H9 (cell line): ENCODE data around the gene SNAP47. TPM values are rescaled to one million over a fixed set of nuclear protein-coding genes. Genes with fewer than 3 reads are reported as not detected.

Experiments used
- DNase-seq: peaks from one replicate; pipeline ENCODE4 v3.0.0-alpha.2; 2017
- H2AFZ ChIP-seq: one replicate; pipeline ENCODE4 v1.6.1; 2013; ENCODE audit warnings: mild to moderate bottlenecking, low read length, control low read depth, moderate library complexity
- H2AK5ac ChIP-seq: 2 replicates; pipeline ENCODE4 v1.6.1; 2013; ENCODE audit warnings: low read length, control low read depth, mixed read lengths; ENCODE audit not compliant: insufficient read length
- H2BK120ac ChIP-seq: one replicate; pipeline ENCODE4 v1.6.1; 2013; ENCODE audit warnings: low read depth, mild to moderate bottlenecking, low read length, control low read depth, inconsistent platforms; ENCODE audit not compliant: poor library complexity, severe bottlenecking
- H2BK12ac ChIP-seq: 2 replicates; pipeline ENCODE4 v1.6.1; 2013; ENCODE audit warnings: low read length, control low read depth, mixed read lengths, low read depth; ENCODE audit not compliant: insufficient read length
- H2BK15ac ChIP-seq: 2 replicates; pipeline ENCODE4 v1.6.1; 2013; ENCODE audit warnings: low read depth, low read length, control low read depth
- H2BK20ac ChIP-seq: one replicate; pipeline ENCODE4 v1.6.1; 2013; ENCODE audit warnings: low read depth, mild to moderate bottlenecking, low read length, control low read depth, inconsistent platforms; ENCODE audit not compliant: poor library complexity, severe bottlenecking
- H2BK5ac ChIP-seq: 2 replicates; pipeline ENCODE4 v1.6.1; 2013; ENCODE audit warnings: low read length, control low read depth, mixed read lengths; ENCODE audit not compliant: insufficient read length
- H3K14ac ChIP-seq: 2 replicates; pipeline ENCODE4 v1.6.1; 2013; ENCODE audit warnings: low read length, control low read depth; ENCODE audit not compliant: insufficient read depth
- H3K18ac ChIP-seq: 2 replicates; pipeline ENCODE4 v1.6.1; 2013; ENCODE audit warnings: low read depth, mild to moderate bottlenecking, mixed read lengths, low read length, control low read depth; ENCODE audit not compliant: insufficient read length
- H3K23ac ChIP-seq: 2 replicates; pipeline ENCODE4 v1.6.1; 2013; ENCODE audit warnings: low read length, control low read depth, mixed read lengths, low read depth; ENCODE audit not compliant: insufficient read length
- H3K23me2 ChIP-seq: 2 replicates; pipeline ENCODE4 v1.6.1; 2013; ENCODE audit warnings: low read depth, mild to moderate bottlenecking, mixed read lengths, low read length, control low read depth; ENCODE audit not compliant: insufficient read length, poor library complexity, severe bottlenecking
- H3K27ac ChIP-seq: 2 replicates; pipeline ENCODE4 v1.5.1; 2013; ENCODE audit warnings: low read length, control low read depth, mixed read lengths, low read depth; ENCODE audit not compliant: insufficient read length
- H3K27me3 ChIP-seq: 2 replicates; pipeline ENCODE4 v1.6.1; 2013; ENCODE audit warnings: low read length, control low read depth, inconsistent platforms; ENCODE audit not compliant: insufficient read depth
- H3K4ac ChIP-seq: 2 replicates; pipeline ENCODE4 v1.6.1; 2013; ENCODE audit warnings: low read depth, mild to moderate bottlenecking, control low read depth, inconsistent platforms, low read length, moderate library complexity
- H3K4me1 ChIP-seq: 2 replicates; pipeline ENCODE4 v1.6.1; 2013; ENCODE audit warnings: low read length, control low read depth, inconsistent platforms; ENCODE audit not compliant: insufficient read depth
- H3K4me2 ChIP-seq: 2 replicates; pipeline ENCODE4 v1.6.1; 2013; ENCODE audit warnings: low read length, control low read depth, mixed read lengths; ENCODE audit not compliant: insufficient read length, insufficient read depth
- H3K56ac ChIP-seq: 2 replicates; pipeline ENCODE4 v1.6.1; 2013; ENCODE audit warnings: low read depth, mild to moderate bottlenecking, mixed read lengths, low read length, control low read depth; ENCODE audit not compliant: insufficient read length
- H3K79me1 ChIP-seq: 2 replicates; pipeline ENCODE4 v1.6.1; 2013; ENCODE audit warnings: low read depth, mild to moderate bottlenecking, moderate library complexity, low read length, control low read depth, inconsistent platforms; ENCODE audit not compliant: insufficient read depth, poor library complexity, severe bottlenecking
- H3K79me2 ChIP-seq: 2 replicates; pipeline ENCODE4 v1.6.1; 2013; ENCODE audit warnings: low read length, control low read depth, inconsistent platforms; ENCODE audit not compliant: insufficient read depth
- H3K9ac ChIP-seq: 2 replicates; pipeline ENCODE4 v1.6.1; 2013; ENCODE audit warnings: low read length, control low read depth, mixed read lengths; ENCODE audit not compliant: insufficient read length; ENCODE audit errors: extremely low read depth
- H3K9me3 ChIP-seq: one replicate; pipeline ENCODE4 v1.6.1; 2013; ENCODE audit warnings: low read depth, low read length, inconsistent platforms; ENCODE audit not compliant: control insufficient read depth
- H3T11ph ChIP-seq: one replicate; pipeline ENCODE4 v1.6.1; 2013; ENCODE audit warnings: mild to moderate bottlenecking, low read length, control low read depth, inconsistent platforms
- H4K20me1 ChIP-seq: one replicate; pipeline ENCODE4 v1.6.1; 2013; ENCODE audit not compliant: control insufficient read depth, insufficient read length, insufficient read depth
- H4K5ac ChIP-seq: 2 replicates; pipeline ENCODE4 v1.6.1; 2013; ENCODE audit warnings: low read depth, mild to moderate bottlenecking, mixed read lengths, low read length, control low read depth; ENCODE audit not compliant: insufficient read length
- H4K8ac ChIP-seq: replicated peaks from 2 replicates; pipeline ENCODE4 v1.6.1; 2013; ENCODE audit warnings: low read length, control low read depth, mixed read lengths, low read depth; ENCODE audit not compliant: insufficient read length
- H4K91ac ChIP-seq: 2 replicates; pipeline ENCODE4 v1.6.1; 2013; ENCODE audit warnings: low read depth, mild to moderate bottlenecking, moderate library complexity, mixed read lengths, low read length, control low read depth; ENCODE audit not compliant: insufficient read length
- H3K27ac Mint-ChIP-seq, 3 experiments: 2 replicates in 2 of 3; 3 replicates in 1 of 3; pipeline ENCODE4 v1.8.0; 2020 to 2021; ENCODE audit warnings: mixed read lengths in 3 of 3, mild to moderate bottlenecking in 1 of 3, moderate library complexity in 1 of 3
- H3K27me3 Mint-ChIP-seq: 2 replicates; pipeline ENCODE4 v1.8.0; 2021; ENCODE audit warnings: low read depth, mild to moderate bottlenecking, moderate library complexity, mixed read lengths
- H3K36me3 Mint-ChIP-seq, 3 experiments: 2 replicates in 2 of 3; 3 replicates in 1 of 3; pipeline ENCODE4 v1.8.0; 2020 to 2021; ENCODE audit warnings: low read depth in 3 of 3, mixed read lengths in 3 of 3; ENCODE audit not compliant: insufficient read depth in 1 of 3
- H3K4me1 Mint-ChIP-seq, 2 experiments: 2 replicates each; pipeline ENCODE4 v1.8.0; 2020; ENCODE audit warnings: mixed read lengths in 2 of 2
- H3K4me3 Mint-ChIP-seq, 2 experiments: 2 replicates in 1 of 2; 3 replicates in 1 of 2; pipeline ENCODE4 v1.8.0; 2020 to 2021; ENCODE audit warnings: mild to moderate bottlenecking in 2 of 2, mixed read lengths in 2 of 2, moderate library complexity in 1 of 2
- H3K9me3 Mint-ChIP-seq, 2 experiments: 2 replicates in 1 of 2; 3 replicates in 1 of 2; pipeline ENCODE4 v1.8.0; 2020; ENCODE audit warnings: mild to moderate bottlenecking in 2 of 2, mixed read lengths in 2 of 2, moderate library complexity in 1 of 2
- CTCF ChIP-seq: fragments of 200-600 bp; sonication (generic); conservative IDR thresholded peaks from 3 replicates; pipeline ENCODE4 v1.8.0; 2021; ENCODE audit warnings: antibody characterized with exemption, mild to moderate bottlenecking
- WGBS: extraction: QIAGEN DNeasy Blood & Tissue Kit; methylation state at CpG from one replicate; pipeline ENCODE4 v1.1.7; 2013; ENCODE audit warnings: missing lambda C conversion rate, low lambda C conversion rate, mixed read lengths; ENCODE audit not compliant: insufficient read length; ENCODE audit errors: extremely low coverage; 5-methylcytosine and 5-hydroxymethylcytosine counted together
- total RNA-seq: library from RNA; stranded (reverse); gene quantifications from 2 replicates; pipeline ENCODE4 v1.2.1, GENCODE V29; 2021

Gene SNAP47
- total RNA-seq, 1 experiment from 2014 or later, result 44.1 TPM

- no peak overlapping the region for H2AFZ ChIP-seq
- no peaks in the 10 kb centered on the region for H3K4me1 ChIP-seq
- peaks cover 0 to 7% (median 2%) of the 10 kb centered on the region in 3 experiments; a peak in 2 of 7 replicates for H3K36me3 Mint-ChIP-seq
- H3K27me3 Mint-ChIP-seq, result peaks cover 45% of the 10 kb centered on the region
- H3K27me3 ChIP-seq, result peaks cover 5% of the 10 kb centered on the region; the same call in 1 of the 2 replicates
- H3K4ac ChIP-seq, result no peak overlapping the region
- no peak overlapping the region for H3K56ac ChIP-seq
- no peak overlapping the region for H3K27ac ChIP-seq
- peaks cover 15% of the 10 kb centered on the region for H3K23me2 ChIP-seq
- H3K27ac Mint-ChIP-seq, result no peak overlapping the region
- TF ChIP-seq CTCF, result no peak
- no peak overlapping the region for H3K4me2 ChIP-seq
- H4K8ac ChIP-seq, result no peak overlapping the region
- H3K4me3 Mint-ChIP-seq, result no peak overlapping the region; a peak in 1 of 5 replicates
- H4K5ac ChIP-seq, result no peak overlapping the region
- no peak overlapping the region for H2BK20ac ChIP-seq
- no peaks in the 10 kb centered on the region for H3K79me1 ChIP-seq
- no CpG with 5 or more reads among the region's 19 CpGs for WGBS
- no peak overlapping the region for H3K14ac ChIP-seq
- no peak overlapping the region for H3K9ac ChIP-seq
- no peaks in the 10 kb centered on the region for H3K9me3 ChIP-seq
- H3K9me3 Mint-ChIP-seq, result no peaks in the 10 kb centered on the region
- H2BK15ac ChIP-seq, result no peak overlapping the region
- H3T11ph ChIP-seq, result no peak overlapping the region
- H2BK12ac ChIP-seq, result no peak overlapping the region
- H4K20me1 ChIP-seq, result no peaks in the 10 kb centered on the region
- no peak overlapping the region for H3K18ac ChIP-seq
- no peak overlapping the region for H2BK120ac ChIP-seq
- no peaks in the 10 kb centered on the region for H3K79me2 ChIP-seq
- H3K23ac ChIP-seq, result no peak overlapping the region
- no peak overlapping the region for H2BK5ac ChIP-seq
- H2AK5ac ChIP-seq, result no peak overlapping the region
- DNase-seq, result no peak
- H4K91ac ChIP-seq, result no peak overlapping the region
- peaks cover 12 to 15% of the 10 kb centered on the region in 2 experiments for H3K4me1 Mint-ChIP-seq
These were observed 50.8 kb downstream of the SNAP47 start for GRCh38 chr1:227785805-227786671.
